IMR-90 (cell line): ENCODE data around the gene AMY1A. TPM values are rescaled to one million over a fixed set of nuclear protein-coding genes. Genes with fewer than 3 reads are reported as not detected.
"Not testable (repeated sequence)": the region's sequence is repeated elsewhere in the genome, so short reads cannot be mapped to it uniquely, and the experiment has no call there.

Experiments
- ATAC-seq: fragments of 200-7000 bp; cut with Tn5 transposase; 2 replicates; pipeline ENCODE4 v1.9.1; 2020; ENCODE audit warnings: low read depth, mild to moderate bottlenecking, moderate library complexity
- BruUV-seq: library from RNA; stranded (reverse); fragments of 400-500 nt; replicated peaks from 2 replicates; lab custom pipeline; 2021; lab: Mats Ljungman, UMichigan
- CTCF ChIA-PET: fragments of 300-600 bp; formaldehyde crosslinking; extraction: SDS; loops from one replicate; lab custom pipeline; 2021; ENCODE audit warnings: antibody characterized with exemption; lab: Yijun Ruan, JAX
- POLR2A ChIA-PET: fragments of 300-600 bp; sonication (Branson Sonifier 250); formaldehyde crosslinking; loops from one replicate; lab custom pipeline; 2022; ENCODE audit warnings: antibody characterized with exemption; ENCODE audit not compliant: unreplicated experiment; lab: Charles Lee
- DNase-seq: peaks from one replicate; pipeline ENCODE4 v3.0.0; 2013
- H2AFZ ChIP-seq: replicated peaks from 2 replicates; pipeline ENCODE3; 2013; ENCODE audit warnings: low read length, mild to moderate bottlenecking; ENCODE audit not compliant: poor library complexity
- H2AK5ac ChIP-seq: 2 replicates; pipeline ENCODE4 v1.6.1; 2013; ENCODE audit warnings: low read depth, low read length, inconsistent platforms
- H2AK9ac ChIP-seq: replicated peaks from 2 replicates; pipeline ENCODE3; 2013; ENCODE audit warnings: mild to moderate bottlenecking, low read depth, low read length, moderate library complexity; ENCODE audit not compliant: poor library complexity
- H2BK120ac ChIP-seq: 2 replicates; pipeline ENCODE4 v1.6.1; 2013; ENCODE audit warnings: low read depth, low read length, inconsistent platforms
- H2BK15ac ChIP-seq: 3 replicates; pipeline ENCODE4 v1.6.1; 2013; ENCODE audit warnings: low read depth, low read length, inconsistent platforms
- H2BK20ac ChIP-seq: 2 replicates; pipeline ENCODE4 v1.6.1; 2013; ENCODE audit warnings: low read depth, mild to moderate bottlenecking, inconsistent platforms, low read length, moderate library complexity
- H2BK5ac ChIP-seq: 2 replicates; pipeline ENCODE4 v1.6.1; 2013; ENCODE audit warnings: mild to moderate bottlenecking, low read depth, low read length, inconsistent platforms; ENCODE audit not compliant: poor library complexity, severe bottlenecking
- H3K14ac ChIP-seq: replicated peaks from 2 replicates; pipeline ENCODE4 v1.6.1; 2013; ENCODE audit warnings: low read depth, low read length, inconsistent platforms
- H3K18ac ChIP-seq: 2 replicates; pipeline ENCODE4 v1.6.1; 2013; ENCODE audit warnings: low read depth, low read length, control low read depth
- H3K23ac ChIP-seq: 2 replicates; pipeline ENCODE4 v1.6.1; 2013; ENCODE audit warnings: low read depth, low read length, inconsistent platforms
- H3K27ac ChIP-seq: 2 replicates; pipeline ENCODE4 v1.5.1; 2013; ENCODE audit warnings: mild to moderate bottlenecking, control low read depth, low read length; ENCODE audit not compliant: insufficient read depth
- H3K27me3 ChIP-seq: 2 replicates; pipeline ENCODE4 v1.6.1; 2013; ENCODE audit warnings: low read length; ENCODE audit not compliant: control insufficient read depth, insufficient read depth
- H3K36me3 ChIP-seq: 2 replicates; pipeline ENCODE4 v1.6.1; 2013; ENCODE audit warnings: low read length, mixed read lengths; ENCODE audit not compliant: control insufficient read depth, insufficient read depth
- H3K4ac ChIP-seq: 2 replicates; pipeline ENCODE4 v1.6.1; 2013; ENCODE audit warnings: low read depth, low read length, inconsistent platforms
- H3K4me1 ChIP-seq: 2 replicates; pipeline ENCODE4 v1.6.1; 2013; ENCODE audit warnings: low read length, mixed read lengths; ENCODE audit not compliant: control insufficient read depth, insufficient read depth
- H3K4me2 ChIP-seq: 2 replicates; pipeline ENCODE4 v1.6.1; 2013; ENCODE audit warnings: low read depth, mild to moderate bottlenecking, control low read depth, low read length, moderate library complexity
- H3K4me3 ChIP-seq: 2 replicates; pipeline ENCODE4 v1.5.1; 2013; ENCODE audit warnings: low read depth, mild to moderate bottlenecking, control low read depth, low read length, moderate library complexity; ENCODE audit not compliant: insufficient read depth
- H3K56ac ChIP-seq: 2 replicates; pipeline ENCODE4 v1.6.1; 2013; ENCODE audit warnings: low read length, inconsistent platforms; ENCODE audit not compliant: insufficient read depth; ENCODE audit errors: extremely low read depth
- H3K79me1 ChIP-seq, 2 experiments: 2 replicates each; pipeline ENCODE4 v1.6.1; 2013; ENCODE audit warnings: low read length in 2 of 2, inconsistent platforms in 1 of 2, low read depth in 1 of 2
- H3K9ac ChIP-seq: 2 replicates; pipeline ENCODE4 v1.6.1; 2013; ENCODE audit warnings: low read depth, low read length, control low read depth
- H3K9me1 ChIP-seq: 2 replicates; pipeline ENCODE4 v1.6.1; 2013; ENCODE audit warnings: low read length, inconsistent platforms; ENCODE audit not compliant: insufficient read depth
- H3K9me3 ChIP-seq: 2 replicates; pipeline ENCODE4 v1.6.1; 2013; ENCODE audit warnings: low read length; ENCODE audit not compliant: control insufficient read depth, insufficient read depth
- H4K20me1 ChIP-seq: 2 replicates; pipeline ENCODE4 v1.6.1; 2013; ENCODE audit warnings: low read length, inconsistent platforms; ENCODE audit not compliant: insufficient read depth
- H4K5ac ChIP-seq: 2 replicates; pipeline ENCODE4 v1.6.1; 2013; ENCODE audit warnings: mild to moderate bottlenecking, low read depth, low read length, control low read depth
- H4K8ac ChIP-seq, 2 experiments: 2 replicates each; pipeline ENCODE4 v1.6.1; 2013; ENCODE audit warnings: low read depth in 2 of 2, low read length in 2 of 2, control low read depth in 1 of 2, inconsistent platforms in 1 of 2
- H4K91ac ChIP-seq: 2 replicates; pipeline ENCODE4 v1.6.1; 2013; ENCODE audit warnings: low read depth, low read length, inconsistent platforms; ENCODE audit not compliant: insufficient read depth
- WGBS, 2 experiments: methylation state at CpG; one replicate each; pipeline versions ENCODE4 v1.1.5 to v1.1.7; 2013; ENCODE audit warnings: missing lambda C conversion rate in 2 of 2; ENCODE audit not compliant: insufficient read length in 1 of 2; ENCODE audit errors: extremely low coverage in 2 of 2; 5-methylcytosine and 5-hydroxymethylcytosine counted together
- dilution Hi-C: fragments of 300-500 bp; cut with HindIII; formaldehyde crosslinking; loops from one replicate; pipeline ENCODE4 v1.14.3; 2018; ENCODE audit warnings: low sequenced_read_pairs; ENCODE audit not compliant: unreplicated experiment
- in situ Hi-C: fragments of 300-500 bp; cut with MboI; formaldehyde crosslinking; loops from 3 replicates; pipeline ENCODE4 v1.14.3; 2019; ENCODE audit warnings: low sequenced_read_pairs, inconsistent platforms, mixed read lengths
- intact Hi-C: fragments of 100-400 bp; cut with micrococcal nuclease; formaldehyde crosslinking; loops from 2 replicates; pipeline ENCODE4 v1.10.0; 2022
- polyA plus RNA-seq, 3 experiments: library from polyadenylated mRNA; depleted of rRNA; stranded (reverse); fragments of >200 nt; gene quantifications; 2 replicates each; pipeline ENCODE4 v1.2.3, GENCODE V29; 2012; ENCODE audit warnings: low replicate concordance in 1 of 3
- total RNA-seq: library from RNA; depleted of rRNA; stranded (reverse); fragments of >200 nt; gene quantifications from 2 replicates; pipeline ENCODE4 v1.2.3, GENCODE V29; 2012

Gene AMY1A
- total and polyA plus RNA-seq, 2 of the 4 experiments (the other 2 are of a cell fraction), result not detected

GRCh38 chr1:103697430-103697829, 41.9 kb downstream of the AMY1A start:
- WGBS, 2 experiments, result no CpG with 5 or more reads among the region's 6 CpGs
- H3K4me3 ChIP-seq, CTCF ChIA-PET, POLR2A ChIA-PET, H2AFZ ChIP-seq, H3K23ac ChIP-seq, H2AK9ac ChIP-seq, H3K79me1 ChIP-seq, H2BK15ac ChIP-seq, H3K14ac ChIP-seq, H4K5ac ChIP-seq, H2AK5ac ChIP-seq, H3K9me1 ChIP-seq, H3K4ac ChIP-seq, H4K20me1 ChIP-seq, DNase-seq, dilution Hi-C loops, H3K36me3 ChIP-seq, H3K56ac ChIP-seq, H3K9me3 ChIP-seq, H2BK120ac ChIP-seq, H3K9ac ChIP-seq, H3K4me2 ChIP-seq, H2BK20ac ChIP-seq, H3K4me1 ChIP-seq, in situ Hi-C loops, H4K91ac ChIP-seq, H3K27me3 ChIP-seq, H3K18ac ChIP-seq, H4K8ac ChIP-seq, BruUV-seq, H3K27ac ChIP-seq, intact Hi-C loops, ATAC-seq, H2BK5ac ChIP-seq: not testable (repeated sequence)

DNA sequence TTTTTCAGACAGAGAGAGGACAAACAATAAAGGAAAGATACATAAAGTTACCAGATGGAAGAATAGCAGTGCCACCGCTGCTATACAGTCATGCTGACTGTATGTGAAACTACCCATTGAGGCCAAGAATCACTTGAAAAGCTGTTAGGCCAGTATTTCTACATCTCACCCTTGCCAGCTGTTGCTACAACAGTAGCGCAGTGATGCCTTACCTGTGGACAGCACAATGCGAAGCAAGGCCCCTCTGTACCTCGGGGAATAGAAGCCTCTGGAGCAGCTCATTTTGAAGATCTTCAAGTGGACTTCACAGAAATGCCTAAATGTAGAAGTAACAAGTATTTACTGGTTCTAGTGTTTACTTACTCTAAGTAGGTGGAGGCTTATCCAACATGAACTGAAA, 45.1 kb downstream of the AMY1A start:
- H2BK20ac ChIP-seq, H3K4me3 ChIP-seq, H3K27me3 ChIP-seq, H3K18ac ChIP-seq, H3K56ac ChIP-seq, POLR2A ChIA-PET, H3K4me1 ChIP-seq, DNase-seq, H3K9ac ChIP-seq, H4K8ac ChIP-seq, H4K91ac ChIP-seq, H2BK15ac ChIP-seq, H2BK120ac ChIP-seq, H3K79me1 ChIP-seq, H2AK5ac ChIP-seq, H2AFZ ChIP-seq, intact Hi-C loops, H3K36me3 ChIP-seq, H3K4ac ChIP-seq, H4K20me1 ChIP-seq, H3K9me1 ChIP-seq, in situ Hi-C loops, H3K27ac ChIP-seq, H4K5ac ChIP-seq, BruUV-seq, ATAC-seq, H2BK5ac ChIP-seq, H2AK9ac ChIP-seq, H3K23ac ChIP-seq, H3K9me3 ChIP-seq, H3K4me2 ChIP-seq, CTCF ChIA-PET, H3K14ac ChIP-seq, dilution Hi-C loops: not testable (repeated sequence)
- WGBS, 2 experiments, result no CpG with 5 or more reads among the region's 4 CpGs
